ENCODE results near the gene SLC4A2. TPM values are rescaled to one million over a fixed set of nuclear protein-coding genes. Genes with fewer than 3 reads are reported as not detected.

Gene SLC4A2
- polyA plus RNA-seq, 12 donors = 43.4 to 124 (median 52.7) TPM; not detected in 1

GRCh38 chr7:151125846-151126481 lies 66.6 kb downstream of the SLC4A2 start:
- no peak for DNase-seq

Other genes starting within 250 kb of the SLC4A2 start
- 10 to 100 TPM in 1 of 12 donors, under 1 TPM in 7, not detected in 4; 0.13 to 19.9 (median 0.39) TPM for gene AOC1, start 207.1 kb upstream of the SLC4A2 start, polyA plus RNA-seq (ENCODE audit: insufficient read length in 12 of 12)
- gene KCNH2, start 81.3 kb upstream of the SLC4A2 start, polyA plus RNA-seq (ENCODE audit: insufficient read length in 12 of 12) = 10 to 100 TPM in 10 of 12 donors, 1 to 10 TPM in 1, not detected in 1; 9.1 to 28.0 (median 14.8) TPM
- gene NOS3, start 68.6 kb upstream of the SLC4A2 start, polyA plus RNA-seq (ENCODE audit: insufficient read length in 12 of 12) = 10 to 100 TPM in 1 of 12 donors, 1 to 10 TPM in 10, not detected in 1; 4.3 to 15.7 (median 6.2) TPM
- 1 to 10 TPM in 3 of 12 donors, under 1 TPM in 7, not detected in 2; 0.51 to 2.3 (median 0.89) TPM for gene ATG9B, start 35.1 kb upstream of the SLC4A2 start, polyA plus RNA-seq (ENCODE audit: insufficient read length in 12 of 12)
- gene ABCB8, start 31.1 kb upstream of the SLC4A2 start, polyA plus RNA-seq (ENCODE audit: insufficient read length in 12 of 12) = 10 to 100 TPM in 11 of 12 donors, not detected in 1; 12.2 to 33.6 (median 18.1) TPM
- gene ASIC3, start 11.1 kb upstream of the SLC4A2 start, polyA plus RNA-seq (ENCODE audit: insufficient read length in 12 of 12) = 1 to 10 TPM in 10 of 12 donors, not detected in 2; 1.5 to 7.7 (median 4.1) TPM
- 10 to 100 TPM in 1 of 12 donors, 1 to 10 TPM in 9, not detected in 2; 7.7 to 12.7 (median 8.8) TPM for gene CDK5, start 1.7 kb upstream of the SLC4A2 start, polyA plus RNA-seq (ENCODE audit: insufficient read length in 12 of 12)
- gene FASTK, start 21.2 kb downstream of the SLC4A2 start, polyA plus RNA-seq (ENCODE audit: insufficient read length in 12 of 12) = 100 to 1,000 TPM in 1 of 12 donors, 10 to 100 TPM in 10, not detected in 1; 52.7 to 146 (median 55.3) TPM
- gene TMUB1, start 23.9 kb downstream of the SLC4A2 start, polyA plus RNA-seq (ENCODE audit: insufficient read length in 12 of 12) = 10 to 100 TPM in 11 of 12 donors, not detected in 1; 21.5 to 49.2 (median 26.8) TPM
- gene AGAP3, start 26.9 kb downstream of the SLC4A2 start, polyA plus RNA-seq (ENCODE audit: insufficient read length in 12 of 12) = 10 to 100 TPM in 11 of 12 donors, not detected in 1; 62.4 to 86.8 (median 70.9) TPM
- 1 to 10 TPM in 7 of 12 donors, under 1 TPM in 3, not detected in 2; 0.30 to 4.1 (median 1.5) TPM for gene GBX1, start 108.1 kb downstream of the SLC4A2 start, polyA plus RNA-seq (ENCODE audit: insufficient read length in 12 of 12)
- 1 to 10 TPM in 10 of 12 donors, not detected in 2; 1.7 to 6.3 (median 3.3) TPM for gene ASB10, start 127.7 kb downstream of the SLC4A2 start, polyA plus RNA-seq (ENCODE audit: insufficient read length in 12 of 12)
- not detected for gene H2BK1, start 150.9 kb downstream of the SLC4A2 start, polyA plus RNA-seq (ENCODE audit: insufficient read length in 12 of 12)
- 10 to 100 TPM in 10 of 12 donors, 1 to 10 TPM in 1, not detected in 1; 9.8 to 21.5 (median 17.3) TPM for gene ABCF2, start 167.6 kb downstream of the SLC4A2 start, polyA plus RNA-seq (ENCODE audit: insufficient read length in 12 of 12)
- 10 to 100 TPM in 11 of 12 donors, not detected in 1; 15.9 to 26.8 (median 21.6) TPM for gene CHPF2, start 172.9 kb downstream of the SLC4A2 start, polyA plus RNA-seq (ENCODE audit: insufficient read length in 12 of 12)
- gene SMARCD3, start 189.1 kb downstream of the SLC4A2 start, polyA plus RNA-seq (ENCODE audit: insufficient read length in 12 of 12) = 100 to 1,000 TPM in 11 of 12 donors, not detected in 1; 105 to 195 (median 140) TPM

Data from muscle of arm (tissue), 12 donors.